Endodermal cell (in vitro differentiated cells): ENCODE measurements around the gene SELE. TPM values are rescaled to one million over a fixed set of nuclear protein-coding genes. Genes with fewer than 3 reads are reported as not detected.

ENCODE experiments used
- DNase-seq: peaks from one replicate; pipeline ENCODE4 v3.0.0-alpha.2; 2017
- H3K27ac ChIP-seq: 2 replicates; pipeline ENCODE4 v1.5.1; 2013; ENCODE audit warnings: mild to moderate bottlenecking, low read depth, low read length, moderate library complexity
- H3K27me3 ChIP-seq: 2 replicates; pipeline ENCODE4 v1.6.1; 2013; ENCODE audit warnings: mild to moderate bottlenecking, low read length, moderate library complexity; ENCODE audit not compliant: insufficient read depth, control insufficient read depth, poor library complexity, severe bottlenecking
- H3K36me3 ChIP-seq: 2 replicates; pipeline ENCODE4 v1.7.0; 2013; ENCODE audit warnings: mild to moderate bottlenecking, low read length, moderate library complexity; ENCODE audit not compliant: control insufficient read depth, insufficient read depth
- H3K4me1 ChIP-seq: one replicate; pipeline ENCODE4 v1.7.0; 2013; ENCODE audit warnings: low read length; ENCODE audit not compliant: control insufficient read depth, insufficient read depth
- H3K4me3 ChIP-seq: 2 replicates; pipeline ENCODE4 v1.5.1; 2013; ENCODE audit warnings: mild to moderate bottlenecking, low read length, moderate library complexity
- H3K9ac ChIP-seq: 2 replicates; pipeline ENCODE4 v1.6.1; 2013; ENCODE audit warnings: mild to moderate bottlenecking, low read length, moderate library complexity; ENCODE audit not compliant: poor library complexity, severe bottlenecking; ENCODE audit errors: extremely low read depth
- H3K9me3 ChIP-seq: 2 replicates; pipeline ENCODE4 v1.6.1; 2013; ENCODE audit warnings: mild to moderate bottlenecking, low read length, moderate library complexity; ENCODE audit not compliant: control insufficient read depth
- H3K27ac Mint-ChIP-seq: 2 replicates; pipeline ENCODE4 v1.8.0; 2020; ENCODE audit warnings: mixed read lengths
- H3K27me3 Mint-ChIP-seq: 2 replicates; pipeline ENCODE4 v1.8.0; 2021; ENCODE audit warnings: mild to moderate bottlenecking, mixed read lengths; ENCODE audit not compliant: insufficient read depth
- H3K36me3 Mint-ChIP-seq: 2 replicates; pipeline ENCODE4 v1.8.0; 2020; ENCODE audit warnings: low read depth, mixed read lengths
- H3K4me1 Mint-ChIP-seq: 2 replicates; pipeline ENCODE4 v1.8.0; 2020; ENCODE audit warnings: mixed read lengths
- H3K4me3 Mint-ChIP-seq: 2 replicates; pipeline ENCODE4 v1.8.0; 2020; ENCODE audit warnings: mild to moderate bottlenecking, moderate library complexity, mixed read lengths
- H3K9me3 Mint-ChIP-seq: 2 replicates; pipeline ENCODE4 v1.8.0; 2020; ENCODE audit warnings: mild to moderate bottlenecking, mixed read lengths
- CTCF ChIP-seq: fragments of 200-600 bp; sonication (generic); conservative IDR thresholded peaks from 2 replicates; pipeline ENCODE4 v1.5.0; 2021; ENCODE audit warnings: antibody characterized with exemption, mild to moderate bottlenecking
- WGBS, 2 experiments: methylation state at CpG; one replicate each; pipeline versions ENCODE4 v1.1.5 to v1.1.7; 2013; ENCODE audit warnings: missing lambda C conversion rate in 2 of 2, mixed read lengths in 1 of 2; ENCODE audit not compliant: insufficient coverage in 1 of 2, insufficient read length in 1 of 2; 5-methylcytosine and 5-hydroxymethylcytosine counted together
- total RNA-seq, 2 donors: library from RNA; stranded (reverse); fragmentation: NEBNext Ultra II Directional in 1 of 2; extraction: Animal tissue kit (Norgen Biotek cat#: 25700) in 1 of 2; gene quantifications; 2 replicates in 1 of 2; 3 replicates in 1 of 2; pipeline ENCODE4 v1.2.1, GENCODE V29; 2021

SELE gene
- total RNA-seq, 2 donors from 2014 or later, result not detected

GRCh38 chr1:169765580-169766331 is 31.9 kb upstream of the SELE start:
- Histone ChIP-seq H3K27me3 (peaks cover 60% of the 10 kb centered on the region), H3K4me1 (no peaks in the 10 kb centered on the region), H3K9ac (no peak overlapping the region), H3K9me3 (peaks cover 3% of the 10 kb centered on the region), H3K27ac (no peak overlapping the region), H3K4me3 (no peak overlapping the region), H3K36me3 (no peaks in the 10 kb centered on the region)
- H3K27me3 Mint-ChIP-seq, result peaks cover 9% of the 10 kb centered on the region
- WGBS, 2 experiments, result 94% methylated on average over 5 of the region's 7 CpGs; no CpG with 5 or more reads in 1 of the 2 experiments
- H3K36me3 Mint-ChIP-seq, result no peaks in the 10 kb centered on the region
- H3K4me1 Mint-ChIP-seq, result peaks cover 3% of the 10 kb centered on the region
- peaks cover 6% of the 10 kb centered on the region for H3K9me3 Mint-ChIP-seq
- DNase-seq, result no peak
- H3K4me3 Mint-ChIP-seq, result no peak overlapping the region
- H3K27ac Mint-ChIP-seq, result no peak overlapping the region
- no peak for TF ChIP-seq CTCF

GRCh38 chr1:169764919-169765318 is 31.0 kb upstream of the SELE start:
- 80 to 100% methylated on average over 1 of the region's 1 CpG for WGBS, 2 experiments
- H3K27ac Mint-ChIP-seq, result no peak overlapping the region
- Histone ChIP-seq H3K27me3 (peaks cover 61% of the 10 kb centered on the region), H3K9me3 (peaks cover 11% of the 10 kb centered on the region), H3K27ac (no peak overlapping the region), H3K36me3 (no peaks in the 10 kb centered on the region), H3K4me3 (no peak overlapping the region), H3K9ac (no peak overlapping the region), H3K4me1 (no peaks in the 10 kb centered on the region)
- H3K36me3 Mint-ChIP-seq, result no peaks in the 10 kb centered on the region
- H3K9me3 Mint-ChIP-seq, result peaks cover 11% of the 10 kb centered on the region
- H3K4me3 Mint-ChIP-seq, result no peak overlapping the region
- TF ChIP-seq CTCF, result no peak
- peaks cover 11% of the 10 kb centered on the region for H3K27me3 Mint-ChIP-seq
- no peak for DNase-seq
- peaks cover 3% of the 10 kb centered on the region for H3K4me1 Mint-ChIP-seq

- H3K27ac Mint-ChIP-seq, result no peak overlapping the region
These were observed 28.8 kb upstream of the SELE start for GRCh38 chr1:169762699-169763098.

More at GRCh38 chr1:169762699-169763098, 28.8 kb upstream of the SELE start:
- 98 to 100% methylated on average over 1 of the region's 1 CpG for WGBS, 2 experiments
- Mint-ChIP-seq H3K4me1 (peaks cover 3% of the 10 kb centered on the region), H3K36me3 (no peaks in the 10 kb centered on the region), H3K4me3 (no peak overlapping the region), H3K9me3 (peaks cover 31% of the 10 kb centered on the region), H3K27me3 (peaks cover 11% of the 10 kb centered on the region)
- no peak for TF ChIP-seq CTCF
- Histone ChIP-seq H3K4me3 (no peak overlapping the region), H3K27ac (no peak overlapping the region), H3K9me3 (peaks cover 30% of the 10 kb centered on the region), H3K9ac (no peak overlapping the region), H3K4me1 (no peaks in the 10 kb centered on the region), H3K27me3 (peaks cover 57% of the 10 kb centered on the region), H3K36me3 (no peaks in the 10 kb centered on the region)
- no peak for DNase-seq
